Caco-2 (cell line): ENCODE results near the gene CHMP6. TPM values are rescaled to one million over a fixed set of nuclear protein-coding genes. Genes with fewer than 3 reads are reported as not detected.

Source experiments
- BruUV-seq: library from RNA; stranded (reverse); fragments of 400-500 nt; replicated peaks from 2 replicates; lab custom pipeline; 2021; lab: Mats Ljungman, UMichigan
- CTCF ChIA-PET: fragments of 300-600 bp; sonication (Branson Sonifier 250); formaldehyde crosslinking; loops from one replicate; lab custom pipeline; 2022; ENCODE audit warnings: antibody characterized with exemption; lab: Charles Lee
- POLR2A ChIA-PET: fragments of 300-600 bp; sonication (Branson Sonifier 250); formaldehyde crosslinking; loops from one replicate; lab custom pipeline; 2022; ENCODE audit warnings: antibody characterized with exemption; lab: Charles Lee
- DNase-seq, 2 experiments: peaks; one replicate each; pipeline versions ENCODE4 v3.0.0 to v3.0.0-alpha.2; 2020 to 2022
- H3K27me3 ChIP-seq: replicated peaks from 2 replicates; pipeline ENCODE4 v1.6.0; 2011; ENCODE audit warnings: low read length; ENCODE audit not compliant: control insufficient read depth, insufficient read depth
- H3K36me3 ChIP-seq: 2 replicates; pipeline ENCODE4 v1.5.1; 2011; ENCODE audit warnings: low read length; ENCODE audit not compliant: control insufficient read depth, insufficient read depth
- H3K4me1 ChIP-seq: fragments of 250-450 bp; sonication (Bioruptor Pico); 2 replicates; pipeline ENCODE4 v1.5.1; 2020; ENCODE audit warnings: mild to moderate bottlenecking
- H3K4me3 ChIP-seq: 2 replicates; pipeline ENCODE4 v1.5.1; 2011; ENCODE audit warnings: low read depth, mild to moderate bottlenecking, control low read depth, low read length
- H3K9me3 ChIP-seq: fragments of 250-450 bp; sonication (Bioruptor Pico); 2 replicates; pipeline ENCODE4 v1.5.1; 2020; ENCODE audit warnings: mild to moderate bottlenecking, moderate library complexity
- H3K27ac Mint-ChIP-seq: one replicate; pipeline ENCODE4 v1.8.0; 2022; ENCODE audit warnings: mixed read lengths; ENCODE audit not compliant: unreplicated experiment
- H3K27me3 Mint-ChIP-seq: one replicate; pipeline ENCODE4 v1.8.0; 2022; ENCODE audit warnings: mixed read lengths; ENCODE audit not compliant: insufficient read depth, unreplicated experiment
- H3K36me3 Mint-ChIP-seq: one replicate; pipeline ENCODE4 v1.8.0; 2022; ENCODE audit warnings: mild to moderate bottlenecking, mixed read lengths; ENCODE audit not compliant: insufficient read depth, unreplicated experiment
- H3K4me1 Mint-ChIP-seq: one replicate; pipeline ENCODE4 v1.8.0; 2022; ENCODE audit warnings: low read depth, mixed read lengths; ENCODE audit not compliant: unreplicated experiment
- H3K4me3 Mint-ChIP-seq: one replicate; pipeline ENCODE4 v1.8.0; 2022; ENCODE audit warnings: mild to moderate bottlenecking, moderate library complexity, mixed read lengths; ENCODE audit not compliant: unreplicated experiment
- H3K9me3 Mint-ChIP-seq: one replicate; pipeline ENCODE4 v1.8.0; 2022; ENCODE audit warnings: mixed read lengths; ENCODE audit not compliant: unreplicated experiment
- CTCF ChIP-seq, 2 experiments: fragments of 200-600 bp in 1 of 2; IDR thresholded peaks; 1 replicate in 1 of 2; 2 replicates in 1 of 2; pipeline versions ENCODE4 v1.5.1 to v1.8.0; 2011 to 2022; ENCODE audit warnings: antibody characterized with exemption in 1 of 2, control low read depth in 1 of 2, inconsistent platforms in 1 of 2, low read depth in 1 of 2, low read length in 1 of 2, mild to moderate bottlenecking in 1 of 2, moderate library complexity in 1 of 2; ENCODE audit not compliant: insufficient read depth in 1 of 2, severe bottlenecking in 1 of 2, unreplicated experiment in 1 of 2
- intact Hi-C: fragments of 100-400 bp; cut with micrococcal nuclease; formaldehyde crosslinking; loops from one replicate; pipeline ENCODE4 v1.10.0; 2022; ENCODE audit not compliant: unreplicated experiment
- total RNA-seq: library from RNA; stranded (reverse); gene quantifications from 2 replicates; pipeline ENCODE4 v1.2.3, GENCODE V29; 2022

The CHMP6 gene
- total RNA-seq, 1 experiment from 2014 or later: 23.2 TPM

DNA sequence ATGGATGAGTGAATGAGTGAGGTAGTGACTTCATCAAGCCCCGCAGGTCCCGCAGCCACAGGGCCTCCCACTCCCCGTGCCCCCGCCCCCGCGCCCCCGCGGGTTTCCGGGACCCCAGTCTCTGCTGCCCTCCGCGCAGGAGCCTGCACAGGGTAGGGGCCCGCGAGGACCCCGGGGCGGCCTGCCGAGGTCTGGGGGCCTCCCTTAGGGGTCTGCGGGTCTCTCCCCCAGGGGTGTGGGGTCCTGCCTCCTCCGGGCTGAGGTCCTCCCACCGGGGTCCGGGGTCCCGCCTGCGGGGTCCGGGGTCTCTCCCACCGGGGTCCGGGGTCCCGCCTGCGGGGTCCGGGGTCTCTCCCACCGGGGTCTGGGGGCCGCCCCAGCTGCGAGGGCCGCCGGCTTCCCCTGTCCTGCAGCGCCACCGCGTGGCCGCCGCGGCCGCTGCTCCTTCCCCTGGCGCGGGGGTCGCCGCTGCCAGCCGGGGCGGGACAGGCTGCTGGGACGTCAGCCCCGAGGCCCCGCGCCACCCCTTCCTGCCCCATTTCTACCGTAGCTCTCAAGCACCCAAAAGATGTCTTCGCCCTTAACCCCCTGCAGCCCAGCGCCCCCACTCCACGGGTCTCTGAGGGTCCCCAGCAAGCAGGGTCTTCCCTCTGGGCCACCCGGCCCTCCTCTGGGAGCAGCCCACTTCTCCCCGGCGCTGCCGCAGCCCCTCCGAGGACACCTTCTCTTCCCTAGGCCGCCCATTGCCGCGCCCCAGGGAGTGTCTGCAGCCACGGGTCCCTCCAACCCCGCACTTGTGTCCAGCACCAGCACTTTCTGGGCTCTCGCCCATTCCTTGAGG, 10.4 kb upstream of the CHMP6 start:
- POLR2A ChIA-PET: no interaction called here

DNA sequence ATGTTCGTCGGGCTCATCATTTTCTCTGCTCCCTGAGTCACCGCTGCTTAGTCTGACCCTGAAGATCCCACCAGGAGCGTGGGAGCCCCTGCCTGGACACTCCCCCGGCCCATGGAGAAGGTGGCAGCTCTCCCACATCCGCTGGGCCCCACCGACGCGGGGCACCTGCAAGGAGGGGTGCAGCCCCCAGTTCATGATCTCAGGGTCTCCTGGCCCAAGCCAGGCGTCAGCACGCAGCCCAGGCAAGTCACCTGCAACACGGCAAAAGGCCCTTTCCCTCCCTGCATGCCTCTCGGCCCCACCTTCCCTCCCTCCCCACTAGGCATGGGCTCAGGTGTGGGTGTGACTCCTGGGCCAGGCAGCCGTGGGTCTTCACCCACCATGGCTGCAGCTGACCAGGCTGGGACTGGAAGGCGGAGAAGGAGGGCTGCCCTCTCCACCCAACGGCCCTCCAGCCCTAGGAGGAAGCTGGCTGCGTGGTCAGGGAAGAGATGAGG, 9.7 kb upstream of the CHMP6 start:
- Histone ChIP-seq H3K9me3 (0 out of 2 replicates have a peak, but pooled peaks cover 1% of the 10 kb centered on the region), H3K4me1 (peaks cover 9% of the 10 kb centered on the region; the same call in 1 of the 2 replicates), H3K4me3 (no peak overlapping the region), H3K36me3 (no peaks in the 10 kb centered on the region), H3K27me3 (no peaks in the 10 kb centered on the region)
- intact Hi-C loops: loop anchor here (2.0 kb wide), 1 partner anchor 557 kb away; no protein-coding TSS in a partner anchor
- Mint-ChIP-seq H3K36me3 (no peaks in the 10 kb centered on the region), H3K4me3 (peak overlapping the region; percentile 54), H3K4me1 (peaks cover 11% of the 10 kb centered on the region), H3K9me3 (no peaks in the 10 kb centered on the region), H3K27me3 (peaks cover 7% of the 10 kb centered on the region), H3K27ac (no peak overlapping the region)
- POLR2A ChIA-PET: no interaction called here
- DNase-seq: no peak
- no peak for TF ChIP-seq CTCF (IDR thresholded peaks at IDR 0.05; ENCODE audit: insufficient read depth in 1 of 2, low read depth in 1 of 2, low read length in 1 of 2, severe bottlenecking in 1 of 2, unreplicated experiment in 1 of 2)
- CTCF ChIA-PET: no interaction called here
- no TSS peak for BruUV-seq

More for the DNA sequence above, 10.4 kb upstream of the CHMP6 start:
- TF ChIP-seq CTCF (IDR thresholded peaks at IDR 0.05; ENCODE audit: insufficient read depth in 1 of 2, low read depth in 1 of 2, low read length in 1 of 2, severe bottlenecking in 1 of 2, unreplicated experiment in 1 of 2): peak; percentile 48 to 98
- H3K9me3 ChIP-seq: 0 out of 2 replicates have a peak, but pooled peaks cover 3% of the 10 kb centered on the region
- H3K36me3 ChIP-seq: no peaks in the 10 kb centered on the region
- CTCF ChIA-PET: no interaction called here
- Mint-ChIP-seq H3K4me3 (peak overlapping the region; percentile 57), H3K27ac (no peak overlapping the region), H3K9me3 (no peaks in the 10 kb centered on the region), H3K4me1 (peaks cover 11% of the 10 kb centered on the region), H3K27me3 (peaks cover 7% of the 10 kb centered on the region), H3K36me3 (no peaks in the 10 kb centered on the region)
- H3K4me3 ChIP-seq: peak overlapping the region; percentile 17
- no peaks in the 10 kb centered on the region for H3K27me3 ChIP-seq
- no TSS peak for BruUV-seq
- peaks cover 9% of the 10 kb centered on the region; the same call in 1 of the 2 replicates for H3K4me1 ChIP-seq
- DNase-seq: peak in 1 of 2 experiments; percentile 66
- intact Hi-C loops: loop anchor here (2.0 kb wide), 1 partner anchor 556 kb away; no protein-coding TSS in a partner anchor

- no peak for TF ChIP-seq CTCF (IDR thresholded peaks at IDR 0.05; ENCODE audit: insufficient read depth in 1 of 2, low read depth in 1 of 2, low read length in 1 of 2, severe bottlenecking in 1 of 2, unreplicated experiment in 1 of 2)
- Mint-ChIP-seq H3K4me1 (peaks cover 11% of the 10 kb centered on the region), H3K36me3 (no peaks in the 10 kb centered on the region), H3K4me3 (no peak overlapping the region), H3K27ac (no peak overlapping the region), H3K27me3 (peaks cover 7% of the 10 kb centered on the region), H3K9me3 (no peaks in the 10 kb centered on the region)
- intact Hi-C loops: no loop called here
- ChIA-PET CTCF (no interaction called here), POLR2A (no interaction called here)
- no peaks in the 10 kb centered on the region for H3K36me3 ChIP-seq
- no peaks in the 10 kb centered on the region for H3K27me3 ChIP-seq
- H3K4me1 ChIP-seq: peaks cover 9% of the 10 kb centered on the region; the same call in 1 of the 2 replicates
- no peak overlapping the region for H3K4me3 ChIP-seq
- no peak for DNase-seq
- no peaks in the 10 kb centered on the region for H3K9me3 ChIP-seq
- no TSS peak for BruUV-seq
These were observed 9.1 kb upstream of the CHMP6 start for GRCh38 chr17:80982426-80982974.
